Ovary (tissue), 3 donors: ENCODE measurements around the gene HERPUD1.

ENCODE experiments used
- CTCF ChIP-seq, 3 donors: fragments of 450-650 bp in 2 of 3; fragments of 200-600 bp in 1 of 3; IDR thresholded peaks; one replicate each; pipeline versions ENCODE4 v1.5.1 to v1.8.0; 2016 to 2022; ENCODE audit warnings: antibody characterized with exemption in 3 of 3, mild to moderate bottlenecking in 1 of 3
- EP300 ChIP-seq: sonication (generic); formaldehyde crosslinking; IDR thresholded peaks from one replicate; pipeline ENCODE4 v1.6.1; 2017; ENCODE audit warnings: antibody characterized with exemption
- donor health status: DM: no; HTN: no; CAD: no.

- TF ChIP-seq CTCF (IDR thresholded peaks at IDR 0.05) (no peak), EP300 (no peak)
Measured at GRCh38 chr16:56982695-56983094, 50.8 kb downstream of the HERPUD1 start.
